ENCODE data around the gene KRT2.

Gene KRT2

DNA sequence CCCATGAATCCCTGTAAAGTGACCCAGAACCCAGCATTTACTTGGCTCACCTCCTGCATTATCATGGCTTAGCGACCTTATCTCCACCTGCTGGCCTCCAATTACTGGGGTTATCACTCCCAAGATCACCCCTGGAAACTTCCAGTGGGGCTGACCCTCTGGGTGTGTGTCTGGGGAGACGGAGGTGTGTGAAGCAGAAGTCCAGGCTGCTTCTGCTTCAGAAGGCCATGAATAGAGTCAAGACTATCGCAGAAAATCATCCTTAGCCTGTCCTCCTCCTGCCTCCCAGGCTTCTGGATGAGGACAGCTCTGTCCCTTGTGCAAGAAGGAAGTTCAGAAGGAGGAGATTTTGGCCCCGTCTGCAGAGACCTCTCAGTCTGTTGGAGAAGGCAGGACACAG, 50.3 kb downstream of the KRT2 start:
- no peak overlapping the region for H3K4me3 ChIP-seq (ENCODE audit: low read length)
- no peak overlapping the region for H3K27ac ChIP-seq (ENCODE audit: low read length)
- H3K9ac ChIP-seq (ENCODE audit: low read depth, low read length), result no peak overlapping the region
- no peaks in the 10 kb centered on the region for H3K9me3 ChIP-seq (ENCODE audit: insufficient read depth, low read depth, low read length)
- no peaks in the 10 kb centered on the region for H3K36me3 ChIP-seq (ENCODE audit: insufficient read depth, low read depth, low read length)
- H3K27me3 ChIP-seq (ENCODE audit: insufficient read depth, low read length), result no peaks in the 10 kb centered on the region; the same call in 1 of the 2 replicates
- H3K4me1 ChIP-seq (ENCODE audit: insufficient read depth, low read length), result no peaks in the 10 kb centered on the region

- Histone ChIP-seq H3K27ac (ENCODE audit: low read length) (no peak within 1 kb of the TSS), H3K9me3 (ENCODE audit: insufficient read depth, low read depth, low read length) (no peaks in the 10 kb centered on the region), H3K4me3 (ENCODE audit: low read length) (no peak within 1 kb of the TSS), H3K9ac (ENCODE audit: low read depth, low read length) (no peak within 1 kb of the TSS), H3K27me3 (ENCODE audit: insufficient read depth, low read length) (no peaks in the 10 kb centered on the region; the same call in 1 of the 2 replicates), H3K36me3 (ENCODE audit: insufficient read depth, low read depth, low read length) (no peaks in the 10 kb centered on the region), H3K4me1 (ENCODE audit: insufficient read depth, low read length) (no peaks in the 10 kb centered on the region)
Observed at GRCh38 chr12:52600941-52601481, 51.0 kb downstream of the KRT2 start, which contains the start of gene KRT72. TSS of gene KRT72 (minus strand) at chr12:52601463. CDS start at chr12:52601452, 11 bp downstream.

- H3K27ac ChIP-seq (ENCODE audit: low read length), result no peak overlapping the region
- H3K4me1 ChIP-seq (ENCODE audit: insufficient read depth, low read length), result no peaks in the 10 kb centered on the region
- no peak overlapping the region for H3K9ac ChIP-seq (ENCODE audit: low read depth, low read length)
- H3K9me3 ChIP-seq (ENCODE audit: insufficient read depth, low read depth, low read length), result no peaks in the 10 kb centered on the region
- no peaks in the 10 kb centered on the region; the same call in 1 of the 2 replicates for H3K27me3 ChIP-seq (ENCODE audit: insufficient read depth, low read length)
- H3K36me3 ChIP-seq (ENCODE audit: insufficient read depth, low read depth, low read length), result no peaks in the 10 kb centered on the region
- no peak overlapping the region for H3K4me3 ChIP-seq (ENCODE audit: low read length)
Observed at GRCh38 chr12:52600475-52600874, 51.5 kb downstream of the KRT2 start.

GRCh38 chr12:52600071-52600470, 51.9 kb downstream of the KRT2 start:
- Histone ChIP-seq H3K36me3 (ENCODE audit: insufficient read depth, low read depth, low read length) (no peaks in the 10 kb centered on the region), H3K27ac (ENCODE audit: low read length) (no peak overlapping the region), H3K4me3 (ENCODE audit: low read length) (no peak overlapping the region), H3K27me3 (ENCODE audit: insufficient read depth, low read length) (no peaks in the 10 kb centered on the region; the same call in 1 of the 2 replicates), H3K9me3 (ENCODE audit: insufficient read depth, low read depth, low read length) (no peaks in the 10 kb centered on the region), H3K4me1 (ENCODE audit: insufficient read depth, low read length) (no peaks in the 10 kb centered on the region), H3K9ac (ENCODE audit: low read depth, low read length) (no peak overlapping the region)

GRCh38 chr12:52598966-52599365, 53.0 kb downstream of the KRT2 start:
- no peaks in the 10 kb centered on the region for H3K9me3 ChIP-seq (ENCODE audit: insufficient read depth, low read depth, low read length)
- no peak overlapping the region for H3K9ac ChIP-seq (ENCODE audit: low read depth, low read length)
- H3K27me3 ChIP-seq (ENCODE audit: insufficient read depth, low read length), result no peaks in the 10 kb centered on the region; the same call in 1 of the 2 replicates
- no peak overlapping the region for H3K27ac ChIP-seq (ENCODE audit: low read length)
- no peaks in the 10 kb centered on the region for H3K36me3 ChIP-seq (ENCODE audit: insufficient read depth, low read depth, low read length)
- H3K4me3 ChIP-seq (ENCODE audit: low read length), result no peak overlapping the region
- no peaks in the 10 kb centered on the region for H3K4me1 ChIP-seq (ENCODE audit: insufficient read depth, low read length)
